WTC11 (cell line): ENCODE measurements around the gene NRTN. TPM values are rescaled to one million over a fixed set of nuclear protein-coding genes. Genes with fewer than 3 reads are reported as not detected.

ENCODE experiments used
- ATAC-seq: fragments of 200-7000 bp; cut with Tn5 transposase; 2 replicates; pipeline ENCODE4 v1.10.0; 2021; ENCODE audit warnings: mild to moderate bottlenecking, moderate library complexity
- CTCF ChIA-PET: fragments of 300-600 bp; sonication (Branson Sonifier 250); formaldehyde crosslinking; loops from one replicate; lab custom pipeline; 2021; ENCODE audit warnings: antibody characterized with exemption; lab: Charles Lee
- POLR2A ChIA-PET: fragments of 350-600 bp; sonication (Branson Sonifier 250); formaldehyde crosslinking; loops from one replicate; lab custom pipeline; 2021; ENCODE audit warnings: antibody characterized with exemption; lab: Charles Lee
- DNase-seq: peaks from one replicate; pipeline ENCODE4 v3.0.0; 2021; ENCODE audit warnings: low spot score
- H3K27ac Mint-ChIP-seq: 2 replicates; pipeline ENCODE4 v1.8.0; 2021; ENCODE audit warnings: mixed read lengths
- H3K27me3 Mint-ChIP-seq: 2 replicates; pipeline ENCODE4 v1.8.0; 2021; ENCODE audit warnings: low read depth, mild to moderate bottlenecking, moderate library complexity, mixed read lengths
- H3K36me3 Mint-ChIP-seq: 2 replicates; pipeline ENCODE4 v1.8.0; 2021; ENCODE audit warnings: mixed read lengths
- H3K4me1 Mint-ChIP-seq: 2 replicates; pipeline ENCODE4 v1.8.0; 2022; ENCODE audit warnings: mixed read lengths
- H3K4me3 Mint-ChIP-seq: 2 replicates; pipeline ENCODE4 v1.8.0; 2021; ENCODE audit warnings: mild to moderate bottlenecking, moderate library complexity, mixed read lengths
- H3K9me3 Mint-ChIP-seq: 2 replicates; pipeline ENCODE4 v1.8.0; 2021; ENCODE audit warnings: mixed read lengths
- ATF1 ChIP-seq: sonication (generic); formaldehyde crosslinking; IDR thresholded peaks from 2 replicates; pipeline ENCODE4 v1.8.1; 2023; ENCODE audit warnings: mild to moderate bottlenecking, moderate library complexity, missing genetic modification reagents
- CREM ChIP-seq: sonication (generic); formaldehyde crosslinking; IDR thresholded peaks from 2 replicates; pipeline ENCODE4 v1.8.1; 2022; ENCODE audit warnings: mild to moderate bottlenecking, missing genetic modification reagents, moderate library complexity
- E2F5 ChIP-seq: sonication (generic); formaldehyde crosslinking; IDR thresholded peaks from 2 replicates; pipeline ENCODE4 v1.8.1; 2022; ENCODE audit warnings: mild to moderate bottlenecking, moderate library complexity, missing genetic modification reagents
- FOXK1 ChIP-seq: sonication (generic); formaldehyde crosslinking; IDR thresholded peaks from 2 replicates; pipeline ENCODE4 v1.8.0; 2022; ENCODE audit warnings: mild to moderate bottlenecking, moderate library complexity, missing genetic modification reagents
- KAT7 ChIP-seq: sonication (generic); formaldehyde crosslinking; IDR thresholded peaks from 2 replicates; pipeline ENCODE4 v1.8.1; 2023; ENCODE audit warnings: missing genetic modification reagents, mild to moderate bottlenecking, borderline replicate concordance
- MLX ChIP-seq: sonication (generic); formaldehyde crosslinking; IDR thresholded peaks from 2 replicates; pipeline ENCODE4 v1.8.1; 2023; ENCODE audit warnings: mild to moderate bottlenecking, missing genetic modification reagents, moderate library complexity
- RELA ChIP-seq: sonication (generic); formaldehyde crosslinking; IDR thresholded peaks from 2 replicates; pipeline ENCODE4 v1.8.1; 2022; ENCODE audit warnings: missing genetic modification reagents, mild to moderate bottlenecking, borderline replicate concordance
- SP1 ChIP-seq: sonication (generic); formaldehyde crosslinking; conservative IDR thresholded peaks from 2 replicates; pipeline ENCODE4 v1.8.1; 2022; ENCODE audit warnings: missing genetic modification reagents
- ZBTB43 ChIP-seq: sonication (generic); formaldehyde crosslinking; IDR thresholded peaks from 2 replicates; pipeline ENCODE4 v1.8.1; 2023; ENCODE audit warnings: mild to moderate bottlenecking, missing genetic modification reagents
- ZNF219 ChIP-seq: sonication (generic); formaldehyde crosslinking; IDR thresholded peaks from 2 replicates; pipeline ENCODE4 v1.8.0; 2023; ENCODE audit warnings: missing genetic modification reagents, mild to moderate bottlenecking, borderline replicate concordance
- ZNF416 ChIP-seq: fragments of 250-450 bp; sonication (Bioruptor Pico); IDR thresholded peaks from 2 replicates; pipeline ENCODE4 v1.9.0; 2021; ENCODE audit warnings: mild to moderate bottlenecking, inconsistent platforms
- ZNF425 ChIP-seq: fragments of 250-450 bp; sonication (Bioruptor Pico); conservative IDR thresholded peaks from 2 replicates; pipeline ENCODE4 v1.9.0; 2021; ENCODE audit warnings: mild to moderate bottlenecking
- total RNA-seq: library from RNA; stranded (reverse); gene quantifications from 3 replicates; pipeline ENCODE4 v1.2.3, GENCODE V29; 2021
- TF ChIP-seq, protein P1 (sequence below): sonication (generic); formaldehyde crosslinking; IDR thresholded peaks from 2 replicates; pipeline ENCODE4 v1.8.0; 2022; ENCODE audit warnings: mild to moderate bottlenecking, missing genetic modification reagents
- TF ChIP-seq, protein P2 (sequence below): fragments of 250-450 bp; sonication (Bioruptor Pico); IDR thresholded peaks from 2 replicates; pipeline ENCODE4 v2.1.2; 2022; ENCODE audit warnings: mild to moderate bottlenecking, moderate library complexity
- TF ChIP-seq, protein P3 (sequence below): sonication (generic); formaldehyde crosslinking; IDR thresholded peaks from 2 replicates; pipeline ENCODE4 v1.8.0; 2023; ENCODE audit warnings: mild to moderate bottlenecking, missing genetic modification reagents

The NRTN gene
- total RNA-seq, 1 experiment from 2014 or later: 6.1 TPM

DNA sequence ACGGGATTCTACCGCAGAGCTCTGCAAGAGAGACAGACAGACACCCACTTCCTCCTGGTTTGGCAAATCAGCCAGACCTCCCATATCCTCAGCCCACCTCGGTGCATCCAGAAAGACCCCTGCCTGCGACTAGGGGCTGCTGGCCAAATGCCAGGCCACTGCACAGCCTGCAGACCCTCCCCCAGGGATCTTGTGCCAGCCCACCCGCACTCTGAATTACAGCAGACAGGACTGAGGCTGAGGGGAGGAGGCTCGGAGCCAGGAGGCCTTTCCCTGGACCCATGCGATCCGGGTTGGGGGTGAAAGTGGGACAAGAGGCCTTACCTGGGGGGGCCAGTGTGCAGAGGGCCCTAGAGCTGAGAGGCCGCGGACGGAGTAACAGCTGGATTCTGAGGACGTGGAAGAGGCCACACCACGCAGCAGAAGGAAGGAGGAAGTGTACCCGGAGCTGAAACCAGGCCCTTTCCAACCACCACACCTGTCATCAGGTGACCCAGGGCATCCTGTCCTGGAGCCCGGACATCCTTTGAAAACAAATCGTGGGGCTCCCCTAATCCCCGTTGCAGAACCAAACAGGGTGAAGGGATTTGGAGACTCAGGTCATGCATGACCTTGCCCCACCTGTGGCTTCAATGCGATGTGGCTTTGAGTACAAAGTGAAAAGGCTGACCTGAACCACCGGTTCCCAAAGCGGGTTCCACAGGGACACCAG is 33.6 kb downstream of the NRTN start:
- POLR2A ChIA-PET: interaction anchor here (1.5 kb wide), 1 partner anchor 10 kb away, joined by 4 read pairs; no protein-coding TSS in a partner anchor
- Mint-ChIP-seq H3K27ac (no peak overlapping the region), H3K27me3 (peaks cover 23% of the 10 kb centered on the region), H3K9me3 (no peaks in the 10 kb centered on the region), H3K36me3 (no peaks in the 10 kb centered on the region), H3K4me3 (no peak overlapping the region), H3K4me1 (no peaks in the 10 kb centered on the region)
- ATAC-seq (no peak), DNase-seq (no peak)
- CTCF ChIA-PET: interaction anchor here (1.1 kb wide), 1 partner anchor 35 kb away, joined by 5 read pairs; no protein-coding TSS in a partner anchor
- no peak for TF ChIP-seq SP1 (CRISPR knock-in tag)
- TF ChIP-seq ZBTB43: no peak
- TF ChIP-seq E2F5 (CRISPR knock-in tag): no peak
- TF ChIP-seq ZNF416 (CRISPR knock-in tag): no peak
- TF ChIP-seq KAT7 (CRISPR knock-in tag): no peak
- TF ChIP-seq CREM (CRISPR knock-in tag): no peak
- no peak for TF ChIP-seq MLX (CRISPR knock-in tag)
- no peak for TF ChIP-seq FOXK1 (CRISPR knock-in tag)
- TF ChIP-seq, protein P1, sequence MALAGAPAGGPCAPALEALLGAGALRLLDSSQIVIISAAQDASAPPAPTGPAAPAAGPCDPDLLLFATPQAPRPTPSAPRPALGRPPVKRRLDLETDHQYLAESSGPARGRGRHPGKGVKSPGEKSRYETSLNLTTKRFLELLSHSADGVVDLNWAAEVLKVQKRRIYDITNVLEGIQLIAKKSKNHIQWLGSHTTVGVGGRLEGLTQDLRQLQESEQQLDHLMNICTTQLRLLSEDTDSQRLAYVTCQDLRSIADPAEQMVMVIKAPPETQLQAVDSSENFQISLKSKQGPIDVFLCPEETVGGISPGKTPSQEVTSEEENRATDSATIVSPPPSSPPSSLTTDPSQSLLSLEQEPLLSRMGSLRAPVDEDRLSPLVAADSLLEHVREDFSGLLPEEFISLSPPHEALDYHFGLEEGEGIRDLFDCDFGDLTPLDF (CRISPR knock-in tag): no peak
- TF ChIP-seq, protein P2, sequence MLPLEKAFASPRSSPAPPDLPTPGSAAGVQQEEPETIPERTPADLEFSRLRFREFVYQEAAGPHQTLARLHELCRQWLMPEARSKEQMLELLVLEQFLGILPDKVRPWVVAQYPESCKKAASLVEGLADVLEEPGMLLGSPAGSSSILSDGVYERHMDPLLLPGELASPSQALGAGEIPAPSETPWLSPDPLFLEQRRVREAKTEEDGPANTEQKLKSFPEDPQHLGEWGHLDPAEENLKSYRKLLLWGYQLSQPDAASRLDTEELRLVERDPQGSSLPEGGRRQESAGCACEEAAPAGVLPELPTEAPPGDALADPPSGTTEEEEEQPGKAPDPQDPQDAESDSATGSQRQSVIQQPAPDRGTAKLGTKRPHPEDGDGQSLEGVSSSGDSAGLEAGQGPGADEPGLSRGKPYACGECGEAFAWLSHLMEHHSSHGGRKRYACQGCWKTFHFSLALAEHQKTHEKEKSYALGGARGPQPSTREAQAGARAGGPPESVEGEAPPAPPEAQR (CRISPR knock-in tag): no peak
- no peak for TF ChIP-seq ATF1
- TF ChIP-seq ZNF425: no peak
- TF ChIP-seq RELA (CRISPR knock-in tag): no peak
- TF ChIP-seq, protein P3, sequence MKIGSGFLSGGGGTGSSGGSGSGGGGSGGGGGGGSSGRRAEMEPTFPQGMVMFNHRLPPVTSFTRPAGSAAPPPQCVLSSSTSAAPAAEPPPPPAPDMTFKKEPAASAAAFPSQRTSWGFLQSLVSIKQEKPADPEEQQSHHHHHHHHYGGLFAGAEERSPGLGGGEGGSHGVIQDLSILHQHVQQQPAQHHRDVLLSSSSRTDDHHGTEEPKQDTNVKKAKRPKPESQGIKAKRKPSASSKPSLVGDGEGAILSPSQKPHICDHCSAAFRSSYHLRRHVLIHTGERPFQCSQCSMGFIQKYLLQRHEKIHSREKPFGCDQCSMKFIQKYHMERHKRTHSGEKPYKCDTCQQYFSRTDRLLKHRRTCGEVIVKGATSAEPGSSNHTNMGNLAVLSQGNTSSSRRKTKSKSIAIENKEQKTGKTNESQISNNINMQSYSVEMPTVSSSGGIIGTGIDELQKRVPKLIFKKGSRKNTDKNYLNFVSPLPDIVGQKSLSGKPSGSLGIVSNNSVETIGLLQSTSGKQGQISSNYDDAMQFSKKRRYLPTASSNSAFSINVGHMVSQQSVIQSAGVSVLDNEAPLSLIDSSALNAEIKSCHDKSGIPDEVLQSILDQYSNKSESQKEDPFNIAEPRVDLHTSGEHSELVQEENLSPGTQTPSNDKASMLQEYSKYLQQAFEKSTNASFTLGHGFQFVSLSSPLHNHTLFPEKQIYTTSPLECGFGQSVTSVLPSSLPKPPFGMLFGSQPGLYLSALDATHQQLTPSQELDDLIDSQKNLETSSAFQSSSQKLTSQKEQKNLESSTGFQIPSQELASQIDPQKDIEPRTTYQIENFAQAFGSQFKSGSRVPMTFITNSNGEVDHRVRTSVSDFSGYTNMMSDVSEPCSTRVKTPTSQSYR (CRISPR knock-in tag): no peak
- no peak for TF ChIP-seq ZNF219
